HG03280 (cell line): ENCODE measurements around the gene PFDN1.

ENCODE experiments used
- ATAC-seq: cut with Tn5 transposase; IDR thresholded peaks from one replicate; pipeline ENCODE4 v1.9.1; 2021; ENCODE audit warnings: mild to moderate bottlenecking, moderate library complexity; ENCODE audit not compliant: unreplicated experiment

PFDN1 gene

GRCh38 chr5:140262221-140262620 lies 40.7 kb downstream of the PFDN1 start:
- no peak for ATAC-seq

- ATAC-seq, result no peak
Observed at GRCh38 chr5:140261403-140262171, 41.3 kb downstream of the PFDN1 start.

GRCh38 chr5:140260089-140260656 lies 42.7 kb downstream of the PFDN1 start:
- no peak for ATAC-seq

DNA sequence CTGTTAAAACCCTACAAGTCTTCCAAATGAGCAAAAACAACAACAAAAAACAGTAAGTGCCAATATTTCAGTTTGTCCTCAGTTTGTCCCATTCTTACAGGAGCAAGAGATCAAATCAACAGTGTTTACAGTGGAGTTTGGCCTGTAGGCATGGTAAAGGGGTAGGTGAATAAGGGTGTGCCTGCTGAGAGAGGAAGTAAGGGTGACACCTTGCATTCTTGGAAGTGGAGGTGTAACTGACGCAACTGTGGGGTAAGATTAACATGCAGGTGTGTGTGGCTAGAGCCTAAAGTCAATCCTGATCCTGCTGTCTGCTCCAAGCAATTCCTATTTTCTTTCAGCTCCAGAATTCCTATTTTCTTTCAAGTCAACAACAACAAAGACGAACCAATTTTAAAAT lies 43.4 kb downstream of the PFDN1 start:
- ATAC-seq, result no peak

GRCh38 chr5:140258873-140259272 lies 44.0 kb downstream of the PFDN1 start:
- ATAC-seq, result no peak

- no peak for ATAC-seq
Observed at GRCh38 chr5:140258016-140258415, 44.9 kb downstream of the PFDN1 start.

DNA sequence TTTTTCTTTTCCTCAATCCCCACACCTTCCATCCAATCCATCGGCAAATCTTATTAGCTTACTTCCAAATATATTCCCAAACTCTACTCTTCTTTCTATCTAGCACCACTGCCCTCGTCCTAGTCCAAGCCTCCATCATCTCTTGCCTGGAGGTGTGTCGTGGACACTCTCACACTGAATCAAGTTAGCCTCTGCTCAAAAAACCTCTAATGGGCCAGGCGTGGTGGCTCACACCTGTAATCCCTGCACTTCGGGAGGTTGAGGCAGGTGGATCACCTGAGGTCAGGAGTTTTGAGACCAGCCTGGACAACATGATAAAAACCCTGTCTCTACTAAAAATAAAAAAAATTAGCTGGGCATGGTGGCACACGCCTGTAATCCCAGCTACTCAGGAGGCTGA lies 46.2 kb downstream of the PFDN1 start:
- no peak for ATAC-seq

DNA sequence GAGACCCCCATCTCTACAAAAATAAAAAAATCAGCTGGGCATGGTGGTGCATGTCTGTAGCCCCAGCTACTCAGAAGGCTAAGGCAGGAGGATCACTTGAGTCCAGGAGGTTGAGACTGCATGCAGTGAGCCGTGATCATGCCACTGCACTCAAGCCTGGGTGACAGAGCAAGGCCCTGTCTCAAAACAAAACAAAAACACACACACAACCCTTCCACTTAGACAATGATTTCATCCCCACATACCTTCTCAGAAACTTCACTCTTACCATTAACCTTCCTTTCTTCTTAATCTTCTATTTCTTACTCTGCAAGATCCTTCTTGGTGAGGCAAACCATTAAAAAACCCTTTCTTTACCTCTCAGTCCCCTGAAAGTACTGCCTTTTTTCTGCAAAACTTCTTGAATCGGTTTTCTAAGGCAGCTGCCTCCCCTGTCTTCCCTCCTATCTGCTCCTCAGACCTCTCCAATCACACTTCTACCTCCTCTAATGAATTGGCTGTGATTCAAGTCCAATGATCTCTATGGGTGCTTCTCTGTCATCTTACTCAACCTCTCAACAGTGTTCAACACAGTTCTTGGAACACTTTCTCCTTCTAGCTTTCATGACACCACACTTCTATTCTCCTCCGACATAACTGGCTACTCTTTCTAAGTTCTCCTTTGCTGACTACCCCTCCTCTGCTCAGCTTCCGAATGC lies 47.3 kb downstream of the PFDN1 start:
- no peak for ATAC-seq

DNA sequence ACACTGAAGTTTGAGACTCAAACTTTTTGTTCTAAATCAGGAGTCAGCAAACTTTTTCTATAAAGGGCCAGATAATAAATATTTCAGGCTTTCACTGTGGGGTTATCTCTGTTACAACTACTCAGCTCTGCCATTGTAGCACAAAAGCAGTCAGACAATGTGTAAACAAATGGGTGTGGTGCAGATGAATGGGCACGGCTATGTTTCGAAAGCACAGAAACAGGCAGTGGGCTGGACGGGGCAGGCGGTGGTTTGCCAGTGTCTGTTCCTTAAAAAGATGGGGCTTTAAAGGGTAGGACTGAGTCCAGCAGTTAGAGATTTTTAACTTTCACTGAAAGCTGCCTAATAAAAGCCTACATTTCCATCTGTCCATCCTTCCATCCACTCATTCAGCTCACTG lies 48.9 kb downstream of the PFDN1 start:
- ATAC-seq, result no peak

DNA sequence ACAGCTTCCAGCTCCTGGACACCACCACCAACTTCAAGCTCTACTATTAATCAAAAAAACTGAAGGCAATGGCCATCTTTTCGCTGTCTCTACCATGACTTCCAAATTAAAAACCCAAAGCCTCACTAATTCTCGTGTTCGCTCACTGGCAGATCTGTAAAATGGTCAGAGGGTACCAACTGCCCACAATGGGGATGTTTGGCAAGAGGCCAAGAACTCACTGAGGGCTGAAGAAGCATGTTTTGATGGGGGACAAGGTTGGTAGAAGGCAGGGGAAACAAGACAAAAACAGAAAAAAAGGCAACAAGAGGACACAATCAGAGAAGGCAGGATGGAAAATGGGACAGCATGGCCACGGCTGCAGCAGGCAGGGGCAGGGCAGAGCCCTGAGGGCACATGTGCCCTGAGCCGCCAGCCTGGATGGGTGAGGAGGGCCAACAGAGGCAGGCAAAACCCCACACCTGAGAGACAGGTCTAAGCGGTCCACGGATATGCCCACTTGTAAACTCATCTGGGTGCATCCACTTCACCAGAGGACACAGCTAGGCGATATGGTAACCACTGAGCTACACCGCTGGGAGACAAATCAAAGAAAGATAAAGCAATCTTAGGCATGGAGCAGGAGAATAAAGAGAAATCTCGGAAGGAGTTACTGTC lies 50.3 kb downstream of the PFDN1 start:
- no peak for ATAC-seq

- no peak for ATAC-seq
Observed at GRCh38 chr5:140251527-140251973, 51.4 kb downstream of the PFDN1 start.

- no peak for ATAC-seq
Observed at GRCh38 chr5:140250386-140250785, 52.5 kb downstream of the PFDN1 start.

DNA sequence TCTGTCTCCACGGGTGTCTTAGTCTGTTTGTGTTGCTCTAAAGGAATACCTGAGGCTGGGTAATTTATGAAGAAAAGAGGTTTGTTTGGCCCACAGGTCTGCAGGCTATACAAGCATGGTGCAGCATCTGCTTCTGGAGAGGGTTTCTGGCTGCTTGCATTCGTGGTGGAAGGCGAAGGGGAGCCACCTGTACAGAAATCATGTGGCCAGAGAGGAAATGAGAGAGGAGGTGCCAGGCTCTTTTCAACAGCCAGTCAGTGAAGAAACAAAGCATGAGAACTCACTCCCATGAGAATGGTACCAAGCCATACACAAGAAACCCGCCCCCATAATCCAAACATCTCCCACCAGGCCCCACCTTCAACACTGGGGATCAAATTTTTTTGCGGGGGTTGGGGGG lies 53.4 kb downstream of the PFDN1 start:
- no peak for ATAC-seq

- no peak for ATAC-seq
Observed at GRCh38 chr5:140248414-140248813, 54.5 kb downstream of the PFDN1 start.

- ATAC-seq, result no peak
Observed at GRCh38 chr5:140246378-140247122, 56.4 kb downstream of the PFDN1 start.

GRCh38 chr5:140245926-140246325 lies 57.0 kb downstream of the PFDN1 start:
- ATAC-seq, result no peak

- no peak for ATAC-seq
Observed at GRCh38 chr5:140245341-140245740, 57.6 kb downstream of the PFDN1 start.

GRCh38 chr5:140244525-140245025 lies 58.3 kb downstream of the PFDN1 start:
- ATAC-seq, result no peak

GRCh38 chr5:140243706-140244250 lies 59.1 kb downstream of the PFDN1 start:
- no peak for ATAC-seq

GRCh38 chr5:140242890-140243585 lies 59.9 kb downstream of the PFDN1 start:
- no peak for ATAC-seq
